ENCODE data around the gene GLB1L2.

- TF ChIP-seq ZNF274 (IDR thresholded peaks at IDR 0.05; ENCODE audit: low read depth, low read length) = no peak
- TF ChIP-seq YY1 (IDR thresholded peaks at IDR 0.05; ENCODE audit: insufficient read depth, insufficient read length) = no peak
Measured at GRCh38 chr11:134333312-134333711, 1.5 kb downstream of the GLB1L2 start.
